Left lung (tissue), 10 donors: Measurements from ENCODE around the gene CES2. TPM values are rescaled to one million over a fixed set of nuclear protein-coding genes. Genes with fewer than 3 reads are reported as not detected.

ENCODE experiments used
- ATAC-seq: fragments of 200-7000 bp; cut with Tn5 transposase; one replicate; pipeline ENCODE4 v1.9.1; 2020; ENCODE audit warnings: moderate library complexity
- DNase-seq, 4 donors: peaks; one replicate each; pipeline ENCODE4 v3.0.0-alpha.2; 2013 to 2020
- H3K27ac ChIP-seq, 2 donors: fragments of 200-600 bp; sonication (generic) in 1 of 2; one replicate each; pipeline versions ENCODE4 v1.5.0 to v1.8.0; 2020 to 2021
- H3K27me3 ChIP-seq, 2 donors: fragments of 200-600 bp; sonication (generic) in 1 of 2; one replicate each; pipeline versions ENCODE4 v1.5.0 to v1.8.0; 2020 to 2021
- H3K36me3 ChIP-seq, 2 donors: fragments of 200-600 bp; sonication (generic) in 1 of 2; one replicate each; pipeline versions ENCODE4 v1.5.0 to v1.8.0; 2020 to 2021
- H3K4me1 ChIP-seq, 2 donors: fragments of 200-600 bp; one replicate each; pipeline ENCODE4 v1.8.0; 2021
- H3K4me3 ChIP-seq, 2 donors: fragments of 200-600 bp; sonication (generic) in 1 of 2; one replicate each; pipeline versions ENCODE4 v1.5.0 to v1.8.0; 2020 to 2021; ENCODE audit warnings: mild to moderate bottlenecking in 1 of 2
- H3K9me3 ChIP-seq, 2 donors: fragments of 200-600 bp; sonication (generic) in 1 of 2; one replicate each; pipeline versions ENCODE4 v1.5.0 to v1.8.0; 2020 to 2021
- CTCF ChIP-seq, 2 donors: fragments of 200-600 bp; sonication (generic) in 1 of 2; IDR thresholded peaks; one replicate each; pipeline versions ENCODE4 v1.5.0 to v1.8.0; 2021; ENCODE audit warnings: antibody characterized with exemption in 2 of 2
- intact Hi-C, 2 donors: fragments of 100-400 bp; cut with DNase I; formaldehyde crosslinking; loops; one replicate each; pipeline versions ENCODE4 v1.11.2 to v1.14.2; 2022
- polyA plus RNA-seq, 6 donors: library from polyadenylated mRNA; unstranded; fragments of 120-200 nt; gene quantifications; one replicate each; pipeline ENCODE4 v1.2.1, GENCODE V29; 2013; ENCODE audit not compliant: insufficient read length in 6 of 6
- total RNA-seq, 2 donors: library from RNA; stranded (reverse); fragmentation: NEBNext Ultra II Directional; extraction: Animal tissue kit (Norgen Biotek cat#: 25700); gene quantifications; one replicate each; pipeline ENCODE4 v1.2.1, GENCODE V29; 2021
- donor health status: DM: no; HTN: yes; CAD: no.
- donor health status: DM: no; HTN: no; CAD: no.

CES2 gene
- total and polyA plus RNA-seq, 8 donors = 31.7 to 41.8 (median 35.7) TPM

- DNase-seq = no peak
- ATAC-seq = peak; percentile 6
- Histone ChIP-seq H3K36me3 (no peaks in the 10 kb centered on the region), H3K4me1 (peaks cover 0 to 31% of the 10 kb centered on the region in 2 donors), H3K9me3 (no peaks in the 10 kb centered on the region), H3K27me3 (no peaks in the 10 kb centered on the region), H3K4me3 (no peak overlapping the region), H3K27ac (peak overlapping the region in 1 of 2 donors; percentile 8)
- intact Hi-C loops = no loop called here
- TF ChIP-seq CTCF (IDR thresholded peaks at IDR 0.05) = no peak
Observed at GRCh38 chr16:66959704-66960161, 24.4 kb downstream of the CES2 start.

GRCh38 chr16:66960270-66960669 lies 25.0 kb downstream of the CES2 start:
- H3K9me3 ChIP-seq = no peaks in the 10 kb centered on the region
- intact Hi-C loops = no loop called here
- no peak for ATAC-seq
- H3K27me3 ChIP-seq = no peaks in the 10 kb centered on the region
- peaks cover 0 to 31% of the 10 kb centered on the region in 2 donors for H3K4me1 ChIP-seq
- no peak overlapping the region for H3K27ac ChIP-seq
- no peak overlapping the region for H3K4me3 ChIP-seq
- TF ChIP-seq CTCF (IDR thresholded peaks at IDR 0.05) = no peak
- no peaks in the 10 kb centered on the region for H3K36me3 ChIP-seq
- DNase-seq = no peak

- no peaks in the 10 kb centered on the region for H3K9me3 ChIP-seq
- H3K4me3 ChIP-seq = no peak within 1 kb of the TSS
- H3K27me3 ChIP-seq = no peaks in the 10 kb centered on the region
- ATAC-seq = peak; percentile 82
- H3K4me1 ChIP-seq = peaks cover 0 to 31% of the 10 kb centered on the region in 2 donors
- no peaks in the 10 kb centered on the region for H3K36me3 ChIP-seq
- DNase-seq = peak in 1 of 4 donors; percentile 58
- TF ChIP-seq CTCF (IDR thresholded peaks at IDR 0.05) = peak; percentile 59 to 67
- intact Hi-C loops = no loop called here
- H3K27ac ChIP-seq = no peak within 1 kb of the TSS
Observed at GRCh38 chr16:66961065-66961744, 25.9 kb downstream of the CES2 start, which contains the start of gene CES3. Gene CES3, plus strand, starts transcription at chr16:66961266. Its CDS starts 42 bp downstream, at chr16:66961308.

- Histone ChIP-seq H3K9me3 (no peaks in the 10 kb centered on the region), H3K36me3 (no peaks in the 10 kb centered on the region), H3K27me3 (no peaks in the 10 kb centered on the region), H3K27ac (no peak overlapping the region), H3K4me1 (peaks cover 0 to 31% of the 10 kb centered on the region in 2 donors), H3K4me3 (no peak overlapping the region)
- intact Hi-C loops = no loop called here
- no peak for TF ChIP-seq CTCF (IDR thresholded peaks at IDR 0.05)
- ATAC-seq (peak; percentile 78), DNase-seq (peak in 1 of 4 donors; percentile 54)
Observed at GRCh38 chr16:66961914-66962313, 26.6 kb downstream of the CES2 start.

GRCh38 chr16:66964049-66964448 lies 28.7 kb downstream of the CES2 start:
- Histone ChIP-seq H3K9me3 (no peaks in the 10 kb centered on the region), H3K4me1 (peaks cover 0 to 28% of the 10 kb centered on the region in 2 donors), H3K27me3 (no peaks in the 10 kb centered on the region), H3K36me3 (no peaks in the 10 kb centered on the region), H3K27ac (no peak overlapping the region), H3K4me3 (no peak overlapping the region)
- intact Hi-C loops = no loop called here
- DNase-seq = no peak
- TF ChIP-seq CTCF (IDR thresholded peaks at IDR 0.05) = no peak
- no peak for ATAC-seq
